ENCODE data around the gene HYDIN.

GRCh38 chr16:71185347-71185746 is 45.2 kb downstream of the HYDIN start:
- TF ChIP-seq POLR2A (IDR thresholded peaks at IDR 0.05; ENCODE audit: borderline replicate concordance, extremely low read depth, insufficient read depth, insufficient read length) (no peak), CTCF (IDR thresholded peaks at IDR 0.05 in 2 of 3, conservative IDR thresholded peaks at IDR 0.05 in 1 of 3; ENCODE audit: borderline replicate concordance in 1 of 3, insufficient read depth in 1 of 3, low read depth in 2 of 3, low read length in 2 of 3) (no peak), SRF (IDR thresholded peaks at IDR 0.05; ENCODE audit: low read depth) (no peak), REST (IDR thresholded peaks at IDR 0.05; ENCODE audit: low read depth) (no peak), POLR2AphosphoS5 (IDR thresholded peaks at IDR 0.05; ENCODE audit: low read depth, low read length) (no peak), JUND (IDR thresholded peaks at IDR 0.05) (no peak), EZH2 (IDR thresholded peaks at IDR 0.05) (no peak)
